BLaER1 (cell line): ENCODE measurements around the gene ORC3.
"Not testable (repeated sequence)": the region's sequence is repeated elsewhere in the genome, so short reads cannot be mapped to it uniquely, and the experiment has no call there.

Source experiments
- H3K27ac ChIP-seq: shearing (Covaris generic); formaldehyde crosslinking; 2 replicates; pipeline ENCODE4 v1.8.1; 2022
- H3K27me3 ChIP-seq: shearing (Covaris generic); formaldehyde crosslinking; 2 replicates; pipeline ENCODE4 v1.8.1; 2022
- H3K36me3 ChIP-seq: shearing (Covaris generic); formaldehyde crosslinking; 2 replicates; pipeline ENCODE4 v1.8.1; 2022
- H3K4me1 ChIP-seq: shearing (Covaris generic); formaldehyde crosslinking; 2 replicates; pipeline ENCODE4 v1.8.1; 2022
- H3K4me2 ChIP-seq: shearing (Covaris generic); formaldehyde crosslinking; 2 replicates; pipeline ENCODE4 v1.8.1; 2022
- H3K4me3 ChIP-seq: shearing (Covaris generic); formaldehyde crosslinking; 2 replicates; pipeline ENCODE4 v1.8.1; 2022
- H3K9ac ChIP-seq: shearing (Covaris generic); formaldehyde crosslinking; 2 replicates; pipeline ENCODE4 v1.8.1; 2022
- H3K9me3 ChIP-seq: shearing (Covaris generic); formaldehyde crosslinking; 2 replicates; pipeline ENCODE4 v1.8.1; 2022
- H4K20me1 ChIP-seq: shearing (Covaris generic); formaldehyde crosslinking; 2 replicates; pipeline ENCODE4 v1.8.1; 2022
- Cebpa-rat ChIP-seq: shearing (Covaris generic); IDR thresholded peaks from 2 replicates; pipeline ENCODE4 v1.8.1; 2022

The ORC3 gene

DNA sequence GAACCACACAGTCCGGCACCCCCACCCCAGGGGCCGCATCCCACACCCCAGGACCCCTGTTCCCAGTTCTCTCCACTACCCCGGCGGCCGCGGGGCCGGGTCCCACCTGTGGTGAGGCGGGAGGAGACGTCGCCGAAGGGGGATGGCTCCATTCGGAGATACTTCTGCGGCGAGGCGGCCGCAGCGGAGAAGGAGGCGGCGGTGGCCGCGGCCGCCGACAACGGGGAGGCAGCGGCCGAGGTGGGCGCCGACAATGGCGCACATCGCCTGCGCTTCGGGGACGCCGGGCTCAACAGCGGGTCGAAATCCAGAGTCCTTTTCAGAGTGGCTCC lies 111.4 kb downstream of the ORC3 start:
- Histone ChIP-seq H3K4me3 (peak overlapping the region; percentile 84), H3K4me1 (peaks cover 9% of the 10 kb centered on the region; the same call in 1 of the 2 replicates)

DNA sequence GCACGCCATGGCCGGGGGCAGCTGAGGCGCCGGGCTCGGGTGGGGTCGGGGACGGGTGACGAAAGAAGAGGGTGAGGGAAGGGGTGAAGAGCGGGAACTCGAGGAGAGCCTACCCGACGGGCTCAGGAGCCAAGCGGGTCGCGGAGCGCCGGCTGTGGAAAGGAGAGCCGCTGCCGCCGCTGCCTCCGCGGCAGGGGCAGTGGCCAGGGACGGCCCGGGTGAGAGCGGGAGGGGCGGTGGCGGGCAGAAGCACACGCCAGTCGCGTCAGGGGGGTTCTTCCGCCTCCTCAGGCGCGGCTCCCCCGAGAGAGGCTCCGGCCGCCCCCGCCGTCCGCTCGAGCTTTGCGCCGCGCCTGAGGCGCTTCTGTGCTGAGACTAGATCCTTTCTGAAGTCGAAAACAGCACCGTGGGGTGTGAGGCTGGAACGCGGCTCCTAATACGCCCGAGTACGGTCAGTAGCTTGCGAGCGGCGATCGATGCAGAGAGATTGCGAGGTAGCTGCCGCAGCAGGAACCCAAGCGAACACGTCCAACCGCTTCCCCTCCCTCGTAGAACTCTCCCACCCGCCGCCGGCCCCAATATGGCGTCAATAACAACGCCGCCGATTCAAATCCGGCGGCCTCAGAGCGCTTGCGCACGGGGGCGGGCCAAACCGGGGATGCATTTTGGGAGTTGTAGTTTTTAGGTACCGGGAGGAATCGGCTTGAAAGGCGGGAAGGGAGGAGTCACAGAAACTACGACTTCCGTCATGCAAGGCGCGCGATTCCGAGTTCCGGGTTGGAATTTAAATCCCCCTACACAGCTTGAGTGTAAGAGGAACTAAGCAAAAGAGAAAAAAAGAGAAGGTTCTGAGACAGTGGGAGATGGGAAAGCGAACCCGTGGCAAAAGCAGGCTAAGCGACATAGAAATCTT lies 112.0 kb downstream of the ORC3 start, which contains the start of gene AKIRIN2:
TSS of gene AKIRIN2 (minus strand) at position 558 of the 913 bp plus-strand sequence. CDS start at position 9, 549 bp downstream.
- H3K27me3 ChIP-seq: no peaks in the 10 kb centered on the region
- TF ChIP-seq Cebpa-rat: no peak
- no peaks in the 10 kb centered on the region for H3K36me3 ChIP-seq
- H3K4me2 ChIP-seq: peak within 1 kb of the TSS; percentile 71
- H3K9me3 ChIP-seq: no peaks in the 10 kb centered on the region
- H3K27ac ChIP-seq: peak within 1 kb of the TSS; percentile 92
- peaks cover 44% of the 10 kb centered on the region for H4K20me1 ChIP-seq
- peak within 1 kb of the TSS; percentile 93 for H3K9ac ChIP-seq
- peaks cover 9% of the 10 kb centered on the region; the same call in 1 of the 2 replicates for H3K4me1 ChIP-seq
- peak within 1 kb of the TSS; percentile 84 for H3K4me3 ChIP-seq

More for the DNA sequence above, 111.4 kb downstream of the ORC3 start:
- H4K20me1 ChIP-seq: peaks cover 51% of the 10 kb centered on the region
- no peaks in the 10 kb centered on the region for H3K27me3 ChIP-seq
- H3K9ac ChIP-seq: peak overlapping the region; percentile 93
- H3K27ac ChIP-seq: peak overlapping the region; percentile 92
- no peaks in the 10 kb centered on the region for H3K9me3 ChIP-seq
- H3K4me2 ChIP-seq: peak overlapping the region; percentile 71; the same call in 1 of the 2 replicates
- no peaks in the 10 kb centered on the region for H3K36me3 ChIP-seq
- no peak for TF ChIP-seq Cebpa-rat

DNA sequence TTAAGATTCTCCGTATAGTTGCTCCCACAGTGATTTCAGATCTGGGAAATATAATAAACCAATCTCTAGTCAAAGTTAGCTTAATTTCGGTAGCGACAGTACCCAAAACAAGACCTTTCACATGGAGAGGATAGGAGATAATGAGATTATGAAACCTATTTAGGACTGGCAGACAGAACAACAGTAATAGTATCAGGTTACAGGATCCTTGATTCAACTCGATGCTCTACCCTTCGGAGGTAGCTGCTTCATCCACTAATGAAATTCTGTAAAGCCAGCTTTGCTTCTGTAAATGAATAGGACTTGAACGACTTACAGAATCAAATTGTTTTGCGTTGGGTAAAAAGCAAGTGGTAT lies 112.6 kb downstream of the ORC3 start:
- H3K4me3 ChIP-seq: peak overlapping the region; percentile 84
- no peak overlapping the region for H3K27ac ChIP-seq

DNA sequence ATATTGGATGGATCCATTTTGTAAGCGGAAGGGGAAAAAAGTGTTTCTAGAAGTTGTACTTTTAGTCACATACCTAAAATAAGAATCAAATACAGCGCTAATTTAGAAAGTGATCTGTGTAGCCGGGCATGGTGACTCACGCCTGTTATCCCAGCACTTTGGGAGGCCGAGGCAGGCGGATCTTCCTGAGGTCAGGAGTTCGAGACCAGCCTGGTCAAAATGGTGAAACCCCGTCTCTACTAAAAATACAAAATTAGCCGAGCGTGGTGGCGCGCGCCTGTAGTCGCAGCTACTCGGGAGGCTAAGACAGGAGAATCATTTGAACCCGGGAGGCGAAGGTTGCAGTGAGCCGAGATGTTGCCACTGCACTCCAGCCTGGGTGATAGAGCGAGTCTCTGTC lies 113.1 kb downstream of the ORC3 start:
- peak overlapping the region; percentile 84 for H3K4me3 ChIP-seq
- not testable (repeated sequence) for H3K9ac ChIP-seq, H3K27me3 ChIP-seq, H3K9me3 ChIP-seq, H3K27ac ChIP-seq, H3K4me1 ChIP-seq, H3K36me3 ChIP-seq
- peak overlapping the region; percentile 67 for H3K4me2 ChIP-seq
- peaks cover 33% of the 10 kb centered on the region for H4K20me1 ChIP-seq

More for the DNA sequence above, 112.6 kb downstream of the ORC3 start:
- Histone ChIP-seq H3K9me3 (no peaks in the 10 kb centered on the region), H3K36me3 (no peaks in the 10 kb centered on the region), H3K27me3 (no peaks in the 10 kb centered on the region), H3K4me2 (peak overlapping the region; percentile 67), H4K20me1 (peaks cover 38% of the 10 kb centered on the region), H3K4me1 (peaks cover 7% of the 10 kb centered on the region; the same call in 1 of the 2 replicates), H3K9ac (peak overlapping the region; percentile 57; the same call in 1 of the 2 replicates)
- TF ChIP-seq Cebpa-rat: no peak

DNA sequence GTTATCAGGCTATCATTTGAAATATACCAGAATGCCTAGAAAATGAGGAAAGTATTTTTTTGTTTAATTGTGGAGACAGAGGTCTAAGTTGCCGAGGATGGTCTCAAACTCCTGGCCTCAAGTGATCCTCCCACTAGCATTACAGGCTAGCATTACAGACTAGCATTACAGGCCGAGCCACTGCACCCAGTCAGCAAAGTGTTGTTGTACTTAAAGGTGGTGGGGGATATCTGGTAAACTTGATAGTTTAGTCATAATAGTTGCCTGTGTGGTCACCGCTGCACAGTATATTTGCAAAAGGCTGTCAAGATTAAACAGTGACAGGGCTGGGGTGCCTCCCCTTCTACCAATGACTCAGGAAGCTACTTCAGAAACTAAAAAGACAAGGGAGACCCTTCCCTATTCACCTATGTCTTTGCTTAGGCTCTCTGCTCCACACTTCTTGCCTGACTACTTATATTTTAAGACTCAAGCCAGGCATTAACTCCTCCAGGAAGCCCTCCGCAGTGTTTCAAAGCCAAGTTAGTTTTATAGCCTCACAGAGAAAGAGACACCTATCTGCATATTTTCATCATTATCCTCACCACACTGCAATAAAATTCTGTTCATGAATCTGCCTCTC lies 115.2 kb downstream of the ORC3 start:
- no peaks in the 10 kb centered on the region for H3K36me3 ChIP-seq
- H3K4me1 ChIP-seq: no peaks in the 10 kb centered on the region
- no peak overlapping the region for H3K4me2 ChIP-seq
- H3K4me3 ChIP-seq: no peak overlapping the region
- H3K27me3 ChIP-seq: no peaks in the 10 kb centered on the region
- H3K9ac ChIP-seq: no peak overlapping the region
- peaks cover 12% of the 10 kb centered on the region for H4K20me1 ChIP-seq
- TF ChIP-seq Cebpa-rat: no peak
- H3K27ac ChIP-seq: no peak overlapping the region
- H3K9me3 ChIP-seq: no peaks in the 10 kb centered on the region

DNA sequence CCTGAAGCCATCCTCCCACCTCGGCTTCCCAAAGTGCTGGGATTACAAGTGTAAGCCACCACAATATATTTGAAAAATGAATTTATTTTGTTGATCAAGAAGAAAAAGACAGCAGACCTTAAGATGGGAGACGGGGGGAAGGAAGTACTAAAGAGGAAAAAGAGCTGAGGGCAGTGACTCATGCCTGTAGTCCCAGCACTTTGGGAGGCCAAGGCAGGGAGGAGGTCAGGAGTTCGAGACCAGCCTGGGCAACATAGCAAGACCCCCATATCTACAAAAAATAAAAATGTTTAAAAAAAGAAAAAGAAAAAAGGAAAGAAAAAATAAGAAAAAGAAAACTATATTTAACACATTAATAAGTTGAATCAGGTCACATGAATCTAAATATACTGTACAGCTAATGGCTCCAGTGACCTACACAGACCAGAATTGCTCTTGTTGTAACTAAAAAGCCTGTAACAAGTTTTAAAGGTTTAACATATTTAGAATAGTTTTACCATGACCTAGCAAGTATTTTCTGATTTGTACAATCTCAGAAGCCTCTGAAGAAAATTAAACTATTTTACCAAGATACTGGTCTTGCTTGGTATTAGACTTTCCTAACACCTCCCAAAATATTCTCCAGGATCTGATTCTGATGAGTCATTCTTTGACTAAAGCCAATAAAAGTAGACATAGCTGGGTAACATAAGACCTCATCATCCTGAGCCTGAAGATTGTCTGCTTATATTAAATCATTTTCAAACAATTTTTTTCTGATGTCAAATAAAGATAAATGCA lies 116.4 kb downstream of the ORC3 start:
- Histone ChIP-seq H3K4me1 (no peaks in the 10 kb centered on the region), H4K20me1 (no peaks in the 10 kb centered on the region), H3K27me3 (no peaks in the 10 kb centered on the region), H3K4me2 (no peak overlapping the region), H3K4me3 (no peak overlapping the region), H3K9ac (no peak overlapping the region), H3K36me3 (no peaks in the 10 kb centered on the region), H3K27ac (no peak overlapping the region), H3K9me3 (no peaks in the 10 kb centered on the region)
- TF ChIP-seq Cebpa-rat: no peak

DNA sequence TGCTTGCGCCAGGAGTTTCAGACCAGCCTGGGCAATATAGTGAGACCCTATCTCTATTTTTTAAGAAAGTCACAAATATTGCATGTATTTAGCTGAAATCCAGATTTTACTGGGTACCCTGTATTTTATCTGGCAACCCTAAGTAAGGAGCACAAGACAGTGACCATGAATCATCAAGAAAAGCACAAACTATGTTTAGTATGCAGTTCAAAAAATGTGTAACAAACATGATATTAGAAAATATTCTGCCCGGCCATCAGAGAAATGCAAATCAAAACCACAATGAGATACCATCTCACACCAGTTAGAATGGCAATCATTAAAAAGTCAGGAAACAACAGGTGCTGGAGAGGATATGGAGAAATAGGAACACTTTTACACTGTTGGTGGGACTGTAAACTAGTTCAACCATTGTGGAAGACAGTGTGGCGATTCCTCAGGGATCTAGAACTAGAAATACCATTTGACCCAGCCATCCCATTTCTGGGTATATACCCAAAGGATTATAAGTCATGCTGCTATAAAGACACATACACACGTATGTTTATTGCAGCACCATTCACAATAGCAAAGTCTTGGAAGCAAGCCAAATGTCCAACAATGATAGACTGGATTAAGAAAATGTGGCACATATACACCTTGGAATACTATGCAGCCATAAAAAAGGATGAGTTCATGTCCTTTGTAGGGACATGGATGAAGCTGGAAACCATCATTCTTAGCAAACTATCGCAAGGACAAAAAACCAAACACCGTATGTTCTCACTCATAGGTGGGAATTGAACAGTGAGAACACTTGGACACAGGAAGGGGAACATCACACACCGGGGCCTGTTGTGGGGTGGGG lies 118.9 kb downstream of the ORC3 start:
- not testable (repeated sequence) for H3K27me3 ChIP-seq, H3K4me3 ChIP-seq, H3K9me3 ChIP-seq, H3K4me1 ChIP-seq, H4K20me1 ChIP-seq, H3K27ac ChIP-seq, H3K4me2 ChIP-seq, H3K9ac ChIP-seq, H3K36me3 ChIP-seq

DNA sequence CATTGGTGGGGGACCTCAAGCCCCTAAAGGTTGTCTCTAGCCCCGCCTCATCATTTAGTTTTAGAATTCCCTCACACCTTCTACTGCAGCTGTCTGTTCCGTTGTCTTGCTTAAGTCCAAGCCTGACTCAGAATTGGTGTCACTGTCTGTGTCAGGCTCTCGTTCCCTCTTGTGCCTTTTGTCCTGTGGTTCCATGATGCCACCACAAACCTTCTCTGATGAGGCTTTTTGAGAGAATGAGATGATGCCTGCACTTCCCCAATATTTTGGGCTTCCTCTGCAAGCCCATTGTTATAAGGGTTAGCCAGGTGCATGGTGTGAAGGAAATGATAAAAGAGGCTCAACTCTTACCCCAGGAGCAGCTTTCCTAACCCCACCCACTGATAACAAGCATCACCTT lies 120.2 kb downstream of the ORC3 start:
- Histone ChIP-seq H3K27me3 (no peaks in the 10 kb centered on the region), H3K4me3 (no peak overlapping the region), H3K4me1 (no peaks in the 10 kb centered on the region), H3K9me3 (no peaks in the 10 kb centered on the region), H3K9ac (no peak overlapping the region), H4K20me1 (no peaks in the 10 kb centered on the region), H3K27ac (no peak overlapping the region), H3K4me2 (no peak overlapping the region), H3K36me3 (no peaks in the 10 kb centered on the region)
- no peak for TF ChIP-seq Cebpa-rat

DNA sequence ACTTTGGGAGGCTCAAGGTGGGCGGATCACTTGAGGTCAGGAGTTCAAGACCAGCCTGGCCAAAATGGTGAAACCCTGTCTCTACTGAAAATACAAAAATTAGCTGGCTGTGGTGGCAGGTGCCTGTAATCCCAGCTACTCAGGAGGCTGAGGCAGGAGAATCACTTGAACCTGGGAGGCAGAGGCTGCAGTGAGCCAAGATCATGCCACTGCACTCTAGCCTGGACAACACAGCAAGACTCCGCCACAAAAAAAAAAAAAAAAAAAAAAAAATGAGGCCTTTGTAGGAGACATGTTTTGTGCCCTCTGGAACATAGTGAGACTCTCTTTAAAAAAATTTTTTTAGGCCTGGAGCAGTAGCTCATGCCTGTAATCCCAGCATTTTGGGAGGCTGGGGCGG lies 122.8 kb downstream of the ORC3 start:
- H3K4me1 ChIP-seq, H3K27ac ChIP-seq, H3K9me3 ChIP-seq, H3K27me3 ChIP-seq, H3K9ac ChIP-seq, H3K4me3 ChIP-seq, H4K20me1 ChIP-seq, H3K36me3 ChIP-seq, H3K4me2 ChIP-seq: not testable (repeated sequence)
